ENCODE results near the gene DGKQ. TPM values are rescaled to one million over a fixed set of nuclear protein-coding genes. Genes with fewer than 3 reads are reported as not detected.
A peak's percentile ranks its signal among the peaks of the same experiment; 100 is the strongest.

The DGKQ gene
- total and polyA plus RNA-seq, 2 donors (not counting 3 experiments of a cell fraction or from before 2014, with no cell fraction given): 15.8 to 20.2 TPM

GRCh38 chr4:991451-992296 lies 18.3 kb upstream of the DGKQ start:
- DNase-seq (ENCODE audit: low read depth, low spot score): no peak
- POLR2A ChIA-PET: no interaction called here
- intact Hi-C loops (cut with micrococcal nuclease) (no loop called here), dilution Hi-C loops (cut with MboI; ENCODE audit: extremely low pct_ligation_motif_present, low sequenced_read_pairs) (no loop called here)
- Histone ChIP-seq H3K4me2 (ENCODE audit: insufficient read depth, low read length) (no peak overlapping the region), H3K36me3 (ENCODE audit: control insufficient read depth in 2 of 2, extremely low read depth in 1 of 2, insufficient read depth in 2 of 2, low read length in 2 of 2) (peaks cover 0 to 2% of the 10 kb centered on the region in 2 experiments), H3K9me3 (replicated peaks; ENCODE audit: control insufficient read depth, insufficient read depth, low read length) (no peaks in the 10 kb centered on the region), H3K9me1 (replicated peaks; ENCODE audit: control insufficient read depth, extremely low read depth, insufficient read depth, low read length) (no peaks in the 10 kb centered on the region), H3K4me3 (replicated peaks in 1 of 3; ENCODE audit: insufficient read depth in 1 of 3, low read depth in 1 of 3, low read length in 3 of 3) (no peak overlapping the region), H3K9ac (replicated peaks; ENCODE audit: extremely low read depth, insufficient read depth, low read length) (peak overlapping the region; percentile 13), H4K20me1 (replicated peaks; ENCODE audit: control insufficient read depth, extremely low read depth, insufficient read depth, low read length) (no peaks in the 10 kb centered on the region), H3K27me3 (ENCODE audit: control insufficient read depth in 2 of 2, insufficient read depth in 2 of 2, low read length in 2 of 2) (peaks cover 3% of the 10 kb centered on the region in 2 experiments), H3K4me1 (ENCODE audit: control insufficient read depth, extremely low read depth, insufficient read depth, low read length) (peaks cover 3% of the 10 kb centered on the region), H2AFZ (ENCODE audit: low read depth, low read length) (no peak overlapping the region), H3K27ac (ENCODE audit: insufficient read depth, low read depth, low read length) (peak overlapping the region; percentile 55), H3K79me2 (ENCODE audit: control insufficient read depth, insufficient read depth, low read length) (no peaks in the 10 kb centered on the region)
- CTCF ChIA-PET: interaction anchor here (1.1 to 1.6 kb wide), 2 partner anchors 12 to 101 kb away, joined by 3 read pairs; no protein-coding TSS in a partner anchor
- no peak for TF ChIP-seq CTCF (IDR thresholded peaks at IDR 0.05; ENCODE audit: extremely low read depth in 1 of 2, insufficient read depth in 1 of 2, low read depth in 1 of 2, low read length in 2 of 2)
- no peak for TF ChIP-seq MAX (IDR thresholded peaks at IDR 0.05; ENCODE audit: insufficient read depth, insufficient read length)
- TF ChIP-seq JUN (IDR thresholded peaks at IDR 0.05; ENCODE audit: borderline replicate concordance, insufficient read depth, insufficient read length, low read depth): no peak
- TF ChIP-seq POLR2A (IDR thresholded peaks at IDR 0.05; ENCODE audit: low read depth, low read length): no peak
- no peak for TF ChIP-seq FOS (IDR thresholded peaks at IDR 0.05; ENCODE audit: borderline replicate concordance, insufficient read depth, low read length)
- no peak for TF ChIP-seq EZH2 (IDR thresholded peaks at IDR 0.05; ENCODE audit: borderline replicate concordance, low read depth, low read length, severe bottlenecking)
- no peak for TF ChIP-seq POLR2AphosphoS5 (IDR thresholded peaks at IDR 0.05; ENCODE audit: insufficient read depth, low read depth, low read length)
- no peak for TF ChIP-seq MYC (IDR thresholded peaks at IDR 0.05; ENCODE audit: low read depth, low read length)
- no peak for TF ChIP-seq GATA2 (IDR thresholded peaks at IDR 0.05; ENCODE audit: insufficient read depth, insufficient read length, low read depth, low read length)
- BruUV-seq (replicated peaks): no TSS peak
- FAIRE-seq: no peak

Measured in endothelial cell of umbilical vein (primary cell).